HepG2 (cell line): ENCODE results near the gene HSPE1. TPM values are rescaled to one million over a fixed set of nuclear protein-coding genes. Genes with fewer than 3 reads are reported as not detected.

ENCODE experiments used
- ATF2 ChIP-seq: sonication (generic); formaldehyde crosslinking; IDR thresholded peaks from 2 replicates; pipeline ENCODE4 v1.4.0; 2020; ENCODE audit warnings: missing genetic modification reagents
- CCAR2 ChIP-seq: fragments of 200-400 bp; formaldehyde crosslinking; optimal IDR thresholded peaks from 2 replicates; pipeline ENCODE3; 2018; ENCODE audit warnings: low read depth, mild to moderate bottlenecking, low read length, moderate library complexity
- ETV5 ChIP-seq: IDR thresholded peaks from 2 replicates; pipeline ENCODE4 v1.6.1; 2018; ENCODE audit warnings: missing biosample characterization, missing genetic modification reagents, inconsistent platforms, borderline replicate concordance
- FOXK1 ChIP-seq: sonication (generic); formaldehyde crosslinking; IDR thresholded peaks from 2 replicates; pipeline ENCODE4 v1.4.0; 2020; ENCODE audit warnings: low read depth, missing genetic modification reagents, borderline replicate concordance
- KIAA2018 ChIP-seq: sonication (generic); formaldehyde crosslinking; IDR thresholded peaks from 2 replicates; pipeline ENCODE4 v1.5.0; 2020; ENCODE audit warnings: mild to moderate bottlenecking, missing genetic modification reagents, borderline replicate concordance
- MED8 ChIP-seq: sonication (generic); formaldehyde crosslinking; IDR thresholded peaks from 2 replicates; pipeline ENCODE4 v1.8.1; 2023; ENCODE audit warnings: mild to moderate bottlenecking, missing genetic modification reagents; ENCODE audit not compliant: insufficient replicate concordance
- RARA ChIP-seq: IDR thresholded peaks from 2 replicates; pipeline ENCODE4 v1.6.1; 2016; ENCODE audit warnings: missing genetic modification reagents, missing compliant biosample characterization
- RELA ChIP-seq: sonication (generic); formaldehyde crosslinking; IDR thresholded peaks from 2 replicates; pipeline ENCODE4 v1.4.0; 2020; ENCODE audit warnings: missing genetic modification reagents
- SAP130 ChIP-seq: IDR thresholded peaks from 2 replicates; pipeline ENCODE4 v1.6.1; 2016; ENCODE audit warnings: low read depth
- SRSF4 ChIP-seq: fragments of 200-400 bp; formaldehyde crosslinking; IDR thresholded peaks from one replicate; pipeline ENCODE4 v1.6.1; 2018; ENCODE audit warnings: mild to moderate bottlenecking, low read depth, low read length, moderate library complexity; ENCODE audit not compliant: poor library complexity, severe bottlenecking
- ZNF234 ChIP-seq: sonication (generic); formaldehyde crosslinking; conservative IDR thresholded peaks from 2 replicates; pipeline ENCODE4 v1.5.1; 2020; ENCODE audit warnings: mild to moderate bottlenecking, missing genetic modification reagents
- ZNF264 ChIP-seq: sonication (generic); formaldehyde crosslinking; IDR thresholded peaks from 2 replicates; pipeline ENCODE4 v1.4.0; 2020; ENCODE audit warnings: missing genetic modification reagents
- ZNF589 ChIP-seq: sonication (generic); formaldehyde crosslinking; conservative IDR thresholded peaks from 2 replicates; pipeline ENCODE4 v1.8.0; 2022; ENCODE audit warnings: mild to moderate bottlenecking, moderate library complexity, missing genetic modification reagents
- ZNF781 ChIP-seq: sonication (generic); formaldehyde crosslinking; IDR thresholded peaks from 2 replicates; pipeline ENCODE4 v1.5.1; 2020; ENCODE audit warnings: borderline replicate concordance, mild to moderate bottlenecking, missing genetic modification reagents; ENCODE audit errors: not compliant biosample characterization
- ZNF792 ChIP-seq: IDR thresholded peaks from 2 replicates; pipeline ENCODE4 v1.6.1; 2016
- ZNF883 ChIP-seq: sonication (generic); formaldehyde crosslinking; IDR thresholded peaks from 2 replicates; pipeline ENCODE4 v1.5.1; 2020; ENCODE audit warnings: mild to moderate bottlenecking, missing genetic modification reagents; ENCODE audit errors: not compliant biosample characterization
- polyA plus RNA-seq, 8 experiments: library from polyadenylated mRNA; depleted of rRNA in 3 of 8; stranded (reverse) in 7 of 8; unstranded in 1 of 8; fragments of >200 nt; fragmentation: Illumina TruSeq in 4 of 8; extraction: Trizol in 4 of 8; gene quantifications; 2 replicates each; pipeline versions ENCODE4 v1.2.1 to v1.2.3, GENCODE V29; 2011 to 2016; ENCODE audit warnings: low read depth in 4 of 8, missing spikeins in 1 of 8, mixed read lengths in 1 of 8; ENCODE audit not compliant: insufficient read depth in 1 of 8
- total RNA-seq, 5 experiments: library from RNA; depleted of rRNA; stranded (reverse); fragments of >200 nt; fragmentation: Illumina TruSeq; extraction: Trizol; gene quantifications; 2 replicates each; pipeline ENCODE4 v1.2.3, GENCODE V29; 2016; ENCODE audit warnings: low read depth in 1 of 5
- TF ChIP-seq, protein P1 (sequence below): IDR thresholded peaks from 2 replicates; pipeline ENCODE4 v1.6.1; 2016; ENCODE audit warnings: low read depth, control low read depth

The HSPE1 gene
- total and polyA plus RNA-seq, 2 of the 13 experiments (the other 11 are each of a cell fraction or from before 2014, with no cell fraction given) = 244 to 823 TPM

- TF ChIP-seq ATF2 (CRISPR knock-in tag) (0 out of 2 replicates have a peak, but pooled peaks have one; percentile 13), ZNF883 (peak; percentile 88), ZNF589 (CRISPR knock-in tag) (no peak), KIAA2018 (peak; percentile 80; the same call in 1 of the 2 replicates), ZNF234 (CRISPR knock-in tag) (no peak), SAP130 (CRISPR knock-in tag) (peak; percentile 98), ZNF781 (CRISPR knock-in tag) (peak; percentile 2), SRSF4 (no peak), RELA (CRISPR knock-in tag) (0 out of 2 replicates have a peak, but pooled peaks have one; percentile 23), CCAR2 (no peak), ZNF792 (CRISPR knock-in tag) (peak; percentile 56; the same call in 1 of the 2 replicates), ZNF264 (CRISPR knock-in tag) (no peak; the same call in 1 of the 2 replicates), FOXK1 (peak; percentile 73; the same call in 1 of the 2 replicates), ETV5 (CRISPR knock-in tag) (peak; percentile 85), MED8 (CRISPR knock-in tag) (peak; percentile 21), RARA (CRISPR knock-in tag) (no peak)
- TF ChIP-seq, protein P1, sequence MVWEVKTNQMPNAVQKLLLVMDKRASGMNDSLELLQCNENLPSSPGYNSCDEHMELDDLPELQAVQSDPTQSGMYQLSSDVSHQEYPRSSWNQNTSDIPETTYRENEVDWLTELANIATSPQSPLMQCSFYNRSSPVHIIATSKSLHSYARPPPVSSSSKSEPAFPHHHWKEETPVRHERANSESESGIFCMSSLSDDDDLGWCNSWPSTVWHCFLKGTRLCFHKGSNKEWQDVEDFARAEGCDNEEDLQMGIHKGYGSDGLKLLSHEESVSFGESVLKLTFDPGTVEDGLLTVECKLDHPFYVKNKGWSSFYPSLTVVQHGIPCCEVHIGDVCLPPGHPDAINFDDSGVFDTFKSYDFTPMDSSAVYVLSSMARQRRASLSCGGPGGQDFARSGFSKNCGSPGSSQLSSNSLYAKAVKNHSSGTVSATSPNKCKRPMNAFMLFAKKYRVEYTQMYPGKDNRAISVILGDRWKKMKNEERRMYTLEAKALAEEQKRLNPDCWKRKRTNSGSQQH (CRISPR knock-in tag) = peak; percentile 55; the same call in 1 of the 2 replicates
Measured at GRCh38 chr2:197453123-197453913, 46.9 kb upstream of the HSPE1 start, which contains the start of gene COQ10B (continued).
